Stomach smooth muscle (tissue), 2 donors: ENCODE results near the gene DRAP1.

Source experiments
- H3K27ac ChIP-seq: one replicate; pipeline ENCODE4 v1.7.0; 2013; ENCODE audit warnings: mild to moderate bottlenecking, low read length, inconsistent platforms
- H3K27me3 ChIP-seq, 2 donors: one replicate each; pipeline ENCODE4 v1.7.0; 2013; ENCODE audit warnings: low read length in 2 of 2; ENCODE audit not compliant: insufficient read depth in 2 of 2, control insufficient read depth in 1 of 2
- H3K36me3 ChIP-seq, 2 donors: one replicate each; pipeline ENCODE4 v1.7.0; 2013; ENCODE audit warnings: low read length in 2 of 2; ENCODE audit not compliant: control insufficient read depth in 2 of 2, insufficient read depth in 2 of 2
- H3K4me1 ChIP-seq: one replicate; pipeline ENCODE4 v1.7.0; 2013; ENCODE audit warnings: low read length; ENCODE audit not compliant: control insufficient read depth, insufficient read depth
- H3K4me3 ChIP-seq, 2 donors: one replicate each; pipeline ENCODE4 v1.7.0; 2013; ENCODE audit warnings: low read length in 2 of 2
- H3K9ac ChIP-seq, 2 donors: one replicate each; pipeline ENCODE4 v1.7.0; 2013; ENCODE audit warnings: low read length in 2 of 2, mild to moderate bottlenecking in 1 of 2
- H3K9me3 ChIP-seq, 2 donors: one replicate each; pipeline ENCODE4 v1.7.0; 2013; ENCODE audit warnings: low read length in 2 of 2; ENCODE audit not compliant: control insufficient read depth in 2 of 2
- donor health status: healthy.
- donor health status: Pancreatic carcinoma.

DRAP1 gene

DNA sequence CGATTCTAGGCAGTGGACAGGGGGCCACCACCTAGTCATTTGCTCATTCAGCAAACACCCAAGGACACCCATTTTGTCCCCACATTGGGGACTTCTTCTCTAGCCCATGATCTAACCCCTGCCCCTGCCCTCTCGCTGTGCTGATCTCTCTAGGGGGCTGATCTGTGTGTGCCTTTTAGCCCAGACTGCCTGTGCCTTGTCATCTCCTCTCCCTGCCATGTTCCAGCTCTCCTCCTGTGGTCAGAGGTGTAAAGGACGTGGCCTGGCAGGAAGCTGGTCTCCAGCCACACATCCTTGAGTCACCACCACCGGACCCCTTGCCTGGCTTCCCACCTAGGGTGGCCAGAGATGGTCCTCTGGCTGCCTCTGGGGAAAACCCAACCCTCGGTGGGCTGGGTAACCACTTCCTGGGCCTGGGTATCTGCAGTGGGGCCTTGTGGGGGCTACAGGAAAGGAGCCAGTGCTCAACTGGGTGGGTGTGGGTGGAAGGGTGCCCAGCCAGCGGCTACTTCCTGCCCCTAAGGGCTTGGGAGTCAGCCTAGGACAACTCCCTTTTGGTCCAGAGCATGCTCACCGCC lies 38.3 kb upstream of the DRAP1 start:
- Histone ChIP-seq H3K4me1 (peaks cover 14% of the 10 kb centered on the region), H3K4me3 (no peak overlapping the region), H3K27me3 (no peaks in the 10 kb centered on the region), H3K36me3 (peaks cover 14 to 19% of the 10 kb centered on the region in 2 donors), H3K27ac (no peak overlapping the region), H3K9me3 (no peaks in the 10 kb centered on the region), H3K9ac (no peak overlapping the region)

- no peak overlapping the region for H3K9ac ChIP-seq
- no peak overlapping the region for H3K27ac ChIP-seq
- H3K36me3 ChIP-seq: peaks cover 21 to 22% of the 10 kb centered on the region in 2 donors
- H3K9me3 ChIP-seq: no peaks in the 10 kb centered on the region
- peaks cover 19% of the 10 kb centered on the region for H3K4me1 ChIP-seq
- H3K4me3 ChIP-seq: no peak overlapping the region
- H3K27me3 ChIP-seq: no peaks in the 10 kb centered on the region
Measured at GRCh38 chr11:65882120-65883057, 36.8 kb upstream of the DRAP1 start.

DNA sequence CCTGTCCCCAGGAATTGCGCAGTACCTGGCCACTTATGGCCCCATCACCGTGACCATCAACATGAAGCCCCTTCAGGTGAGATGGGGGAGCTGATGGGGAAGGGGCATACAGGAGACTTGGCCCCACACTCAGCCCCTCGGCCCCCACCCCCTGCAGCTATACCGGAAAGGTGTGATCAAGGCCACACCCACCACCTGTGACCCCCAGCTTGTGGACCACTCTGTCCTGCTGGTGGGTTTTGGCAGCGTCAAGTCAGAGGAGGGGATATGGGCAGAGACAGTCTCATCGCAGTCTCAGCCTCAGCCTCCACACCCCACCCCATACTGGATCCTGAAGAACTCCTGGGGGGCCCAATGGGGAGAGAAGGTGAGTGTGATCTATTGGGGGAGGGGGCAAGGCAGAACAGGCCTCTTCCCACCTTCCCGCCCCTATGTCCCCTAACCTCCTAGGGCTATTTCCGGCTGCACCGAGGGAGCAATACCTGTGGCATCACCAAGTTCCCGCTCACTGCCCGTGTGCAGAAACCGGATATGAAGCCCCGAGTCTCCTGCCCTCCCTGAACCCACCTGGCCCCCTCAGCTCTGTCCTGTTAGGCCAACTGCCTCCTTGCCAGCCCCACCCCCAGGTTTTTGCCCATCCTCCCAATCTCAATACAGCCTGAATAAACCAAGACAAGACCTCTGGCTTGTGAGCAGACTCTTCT lies 36.0 kb upstream of the DRAP1 start:
- Histone ChIP-seq H3K27me3 (no peaks in the 10 kb centered on the region), H3K36me3 (peaks cover 21 to 22% of the 10 kb centered on the region in 2 donors), H3K27ac (no peak overlapping the region), H3K4me1 (peaks cover 27% of the 10 kb centered on the region), H3K4me3 (no peak overlapping the region), H3K9ac (no peak overlapping the region), H3K9me3 (no peaks in the 10 kb centered on the region)

DNA sequence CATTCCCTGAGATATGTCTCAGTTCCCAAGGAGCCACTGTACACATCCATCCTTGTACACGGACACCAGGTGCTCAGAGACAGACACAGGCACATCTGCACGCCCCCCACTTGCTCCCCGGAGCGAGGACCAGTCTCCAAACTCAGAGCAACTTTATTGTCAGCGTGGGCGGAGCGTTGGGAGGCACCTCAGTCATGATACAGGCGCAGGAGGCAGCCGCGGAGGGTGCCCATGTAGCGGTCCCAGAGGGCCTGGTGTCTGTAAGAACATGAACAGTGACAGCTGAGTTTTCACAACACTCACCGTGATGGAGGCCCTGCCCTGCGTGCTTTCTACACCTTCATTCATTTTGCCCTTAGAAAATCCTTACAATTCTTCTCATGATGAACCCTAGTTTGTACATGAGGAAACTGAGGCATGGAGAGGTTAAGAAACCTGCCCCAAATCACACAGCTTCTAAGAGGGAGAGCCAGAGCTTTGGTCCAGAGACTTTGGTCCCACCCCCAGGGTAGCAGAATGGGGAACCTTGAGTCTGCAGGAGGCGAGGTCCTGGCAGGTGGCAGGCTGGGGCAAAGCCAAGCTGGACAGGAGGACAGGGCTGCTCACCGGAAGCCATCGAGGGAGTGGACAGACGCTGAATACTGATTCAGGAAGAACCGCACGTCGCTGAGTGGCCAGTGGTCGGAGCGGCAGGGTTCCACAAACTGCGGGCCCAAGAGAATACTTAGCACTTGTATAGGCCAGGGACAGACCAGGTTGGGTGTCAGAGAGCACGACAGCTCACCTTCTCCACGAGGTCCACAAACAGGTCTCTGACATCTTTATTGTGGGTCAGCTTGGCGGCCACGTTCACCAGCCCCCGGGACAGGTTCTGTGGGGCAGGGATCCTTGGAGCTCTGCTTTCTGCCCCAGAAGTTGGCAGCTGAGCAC lies 35.2 kb upstream of the DRAP1 start:
- peaks cover 35% of the 10 kb centered on the region for H3K4me1 ChIP-seq
- H3K36me3 ChIP-seq: peaks cover 21 to 22% of the 10 kb centered on the region in 2 donors
- H3K4me3 ChIP-seq: peak overlapping the region in 1 of 2 donors; percentile 35
- H3K9me3 ChIP-seq: no peaks in the 10 kb centered on the region
- H3K9ac ChIP-seq: no peak overlapping the region
- peak overlapping the region; percentile 11 for H3K27ac ChIP-seq
- no peaks in the 10 kb centered on the region for H3K27me3 ChIP-seq

DNA sequence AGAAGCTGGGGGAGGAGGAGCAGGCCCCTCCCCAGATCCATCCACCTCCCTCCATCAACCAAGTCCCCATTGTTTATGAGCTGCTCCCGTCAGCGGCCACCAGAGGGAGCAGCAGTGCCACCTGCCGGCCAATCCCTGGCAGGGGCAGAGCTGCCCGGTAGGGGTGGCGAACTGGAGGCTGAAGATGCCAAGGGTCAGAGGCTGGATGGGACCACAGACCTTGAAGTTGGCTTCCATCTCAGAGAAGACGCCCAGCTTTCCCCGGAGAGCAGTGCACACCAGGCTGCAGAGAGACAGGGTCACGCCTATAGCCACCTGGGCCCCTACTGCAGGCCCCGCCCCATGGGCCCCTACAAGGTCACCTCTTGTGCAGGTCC lies 34.5 kb upstream of the DRAP1 start:
- H3K9ac ChIP-seq: no peak overlapping the region
- H3K36me3 ChIP-seq: peaks cover 21 to 22% of the 10 kb centered on the region in 2 donors
- H3K27ac ChIP-seq: peak overlapping the region; percentile 18
- H3K9me3 ChIP-seq: no peaks in the 10 kb centered on the region
- H3K4me1 ChIP-seq: peaks cover 42% of the 10 kb centered on the region
- H3K27me3 ChIP-seq: no peaks in the 10 kb centered on the region
- peak overlapping the region in 1 of 2 donors; percentile 35 for H3K4me3 ChIP-seq

GRCh38 chr11:65885231-65885630 lies 34.0 kb upstream of the DRAP1 start:
- Histone ChIP-seq H3K27me3 (no peaks in the 10 kb centered on the region), H3K9me3 (no peaks in the 10 kb centered on the region), H3K4me3 (no peak overlapping the region), H3K36me3 (peaks cover 21 to 22% of the 10 kb centered on the region in 2 donors), H3K9ac (no peak overlapping the region), H3K4me1 (peaks cover 47% of the 10 kb centered on the region), H3K27ac (peak overlapping the region; percentile 18)

GRCh38 chr11:65885808-65886536 lies 33.3 kb upstream of the DRAP1 start:
- H3K27ac ChIP-seq: no peak overlapping the region

GRCh38 chr11:65886826-65887722 lies 32.2 kb upstream of the DRAP1 start:
- H3K4me1 ChIP-seq: peaks cover 61% of the 10 kb centered on the region
- H3K9ac ChIP-seq: peak overlapping the region; percentile 89 to 91
- H3K9me3 ChIP-seq: no peaks in the 10 kb centered on the region
- H3K27me3 ChIP-seq: no peaks in the 10 kb centered on the region
- H3K27ac ChIP-seq: peak overlapping the region; percentile 99
- H3K36me3 ChIP-seq: peaks cover 21 to 22% of the 10 kb centered on the region in 2 donors
- H3K4me3 ChIP-seq: peak overlapping the region; percentile 89 to 93

More at GRCh38 chr11:65885808-65886536, 33.3 kb upstream of the DRAP1 start:
- H3K36me3 ChIP-seq: peaks cover 21 to 22% of the 10 kb centered on the region in 2 donors
- H3K4me3 ChIP-seq: no peak overlapping the region
- no peaks in the 10 kb centered on the region for H3K9me3 ChIP-seq
- peaks cover 51% of the 10 kb centered on the region for H3K4me1 ChIP-seq
- H3K27me3 ChIP-seq: no peaks in the 10 kb centered on the region
- no peak overlapping the region for H3K9ac ChIP-seq

- H3K9me3 ChIP-seq: no peaks in the 10 kb centered on the region
- H3K27ac ChIP-seq: peak overlapping the region; percentile 99
- H3K27me3 ChIP-seq: no peaks in the 10 kb centered on the region
- peaks cover 68% of the 10 kb centered on the region for H3K4me1 ChIP-seq
- peak overlapping the region; percentile 89 to 91 for H3K9ac ChIP-seq
- H3K4me3 ChIP-seq: peak overlapping the region; percentile 89 to 93
- H3K36me3 ChIP-seq: peaks cover 16 to 22% of the 10 kb centered on the region in 2 donors
Measured at GRCh38 chr11:65887723-65888162, 31.5 kb upstream of the DRAP1 start.
